ENCODE results near the gene KLHL35.
A peak's percentile ranks its signal among the peaks of the same experiment; 100 is the strongest.
"Not testable (repeated sequence)": the region's sequence is repeated elsewhere in the genome, so short reads cannot be mapped to it uniquely, and the experiment has no call there.

Gene KLHL35

DNA sequence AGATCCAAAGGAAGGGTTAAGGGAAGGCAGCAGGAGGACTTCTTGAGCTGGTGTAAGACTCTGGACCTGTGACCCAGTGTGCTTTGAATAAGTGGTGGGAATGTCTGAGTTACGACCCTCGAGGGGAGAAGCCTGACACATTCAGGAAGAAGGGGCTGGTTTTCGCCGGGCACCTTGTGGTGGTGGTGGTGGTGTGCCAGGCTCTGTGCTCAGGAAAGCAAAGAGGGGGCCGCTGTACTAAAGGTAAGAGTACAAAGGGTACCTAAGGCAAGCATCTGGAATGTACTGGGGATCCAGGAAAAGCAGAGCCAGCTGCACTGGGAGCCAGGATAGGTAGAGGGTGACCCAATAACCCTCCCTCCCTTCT, 6.3 kb downstream of the KLHL35 start:
- H3K4me3 ChIP-seq (ENCODE audit: low read depth, low read length), result no peak overlapping the region

GRCh38 chr11:75425422-75425821, 7.6 kb downstream of the KLHL35 start:
- H3K4me3 ChIP-seq (ENCODE audit: low read depth, low read length), result no peak overlapping the region

DNA sequence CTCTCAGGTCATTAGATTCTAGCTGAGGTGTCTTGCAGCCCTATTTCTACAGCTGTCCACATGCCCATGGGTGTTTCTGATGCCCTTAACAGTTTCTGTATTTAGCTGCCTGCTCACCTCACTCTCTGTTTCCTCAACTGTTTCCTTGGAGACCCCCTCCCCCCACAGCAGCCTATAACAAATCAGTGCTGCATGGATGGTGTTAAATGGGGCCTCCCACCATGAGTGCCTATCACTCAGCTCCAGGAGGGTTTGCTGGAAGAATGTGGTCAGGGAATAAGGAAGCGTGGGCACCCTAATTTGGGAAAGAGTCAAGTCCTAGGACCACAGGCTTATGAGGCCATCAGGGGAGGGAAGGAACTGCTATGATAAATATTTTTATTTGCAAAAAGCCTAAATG, 8.6 kb downstream of the KLHL35 start:
- no peak overlapping the region for H3K4me3 ChIP-seq (ENCODE audit: low read depth, low read length)

- H3K4me3 ChIP-seq (ENCODE audit: low read depth, low read length), result no peak overlapping the region
Measured at GRCh38 chr11:75423721-75424120, 9.3 kb downstream of the KLHL35 start.

DNA sequence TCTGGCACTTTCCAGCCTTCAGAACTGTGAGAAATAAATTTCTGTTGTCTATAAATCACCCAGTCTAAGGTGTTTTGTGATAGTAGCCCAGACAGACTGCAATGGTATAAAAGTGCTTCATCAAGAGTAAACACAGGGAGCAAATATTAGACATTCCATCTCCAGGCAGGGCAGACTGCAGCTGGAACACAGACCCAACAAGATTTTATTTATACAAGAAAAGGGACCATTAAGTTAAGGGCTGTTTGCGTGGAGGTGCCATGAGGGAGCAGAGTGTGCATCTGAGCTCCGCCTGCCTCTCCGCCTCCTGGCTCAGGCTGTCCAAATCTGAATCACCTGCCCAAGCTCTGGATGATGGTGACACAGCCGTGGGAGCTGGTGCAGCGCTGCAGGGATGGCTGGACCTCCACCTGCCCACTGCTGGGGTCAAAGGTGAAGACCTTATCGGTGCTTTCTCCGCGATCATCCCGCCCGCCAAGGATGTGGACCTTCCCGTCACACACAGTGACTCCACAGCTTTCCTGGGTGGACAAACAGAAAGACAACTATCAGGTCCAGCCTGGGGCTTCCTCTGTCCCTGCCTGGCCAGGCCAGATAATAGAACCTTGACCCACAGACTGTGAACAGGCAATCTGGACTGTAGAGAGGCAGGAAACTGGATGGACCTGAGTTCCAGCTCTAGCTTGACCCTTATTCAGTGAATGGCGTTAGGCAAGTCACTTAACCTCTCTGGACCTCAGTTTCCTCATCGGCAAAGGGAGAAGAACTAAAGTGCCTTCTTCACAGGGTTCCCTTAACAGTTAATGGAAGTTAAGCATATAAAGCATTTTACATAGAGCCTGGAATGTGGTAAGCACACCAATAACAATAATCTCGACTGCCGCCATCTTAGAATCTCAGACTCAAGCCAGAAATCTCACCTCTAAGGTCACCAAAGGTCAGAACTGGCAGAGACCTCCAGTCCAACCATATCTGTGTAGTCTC, 10.5 kb downstream of the KLHL35 start:
- H3K4me3 ChIP-seq (ENCODE audit: low read depth, low read length), result no peak overlapping the region

DNA sequence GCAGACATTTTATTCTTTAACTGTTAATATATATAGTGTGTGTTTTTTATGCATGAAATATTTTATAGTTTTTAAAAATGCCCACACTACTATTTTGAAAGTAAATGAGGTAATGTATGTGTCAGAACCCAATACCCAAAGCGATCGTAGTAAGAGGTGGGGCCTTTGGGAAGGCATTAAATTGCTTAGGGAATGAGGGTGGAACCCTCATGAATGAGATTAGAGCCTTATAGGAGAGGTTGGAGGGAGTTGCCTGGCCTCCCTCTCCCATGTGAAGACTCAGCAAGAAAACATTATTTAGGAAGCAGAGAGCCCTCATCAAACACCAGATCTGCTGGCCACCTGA, 11.1 kb downstream of the KLHL35 start:
- no peak overlapping the region for H3K4me3 ChIP-seq (ENCODE audit: low read depth, low read length)

GRCh38 chr11:75421035-75421602, 11.9 kb downstream of the KLHL35 start:
- no peak overlapping the region for H3K4me3 ChIP-seq (ENCODE audit: low read depth, low read length)

DNA sequence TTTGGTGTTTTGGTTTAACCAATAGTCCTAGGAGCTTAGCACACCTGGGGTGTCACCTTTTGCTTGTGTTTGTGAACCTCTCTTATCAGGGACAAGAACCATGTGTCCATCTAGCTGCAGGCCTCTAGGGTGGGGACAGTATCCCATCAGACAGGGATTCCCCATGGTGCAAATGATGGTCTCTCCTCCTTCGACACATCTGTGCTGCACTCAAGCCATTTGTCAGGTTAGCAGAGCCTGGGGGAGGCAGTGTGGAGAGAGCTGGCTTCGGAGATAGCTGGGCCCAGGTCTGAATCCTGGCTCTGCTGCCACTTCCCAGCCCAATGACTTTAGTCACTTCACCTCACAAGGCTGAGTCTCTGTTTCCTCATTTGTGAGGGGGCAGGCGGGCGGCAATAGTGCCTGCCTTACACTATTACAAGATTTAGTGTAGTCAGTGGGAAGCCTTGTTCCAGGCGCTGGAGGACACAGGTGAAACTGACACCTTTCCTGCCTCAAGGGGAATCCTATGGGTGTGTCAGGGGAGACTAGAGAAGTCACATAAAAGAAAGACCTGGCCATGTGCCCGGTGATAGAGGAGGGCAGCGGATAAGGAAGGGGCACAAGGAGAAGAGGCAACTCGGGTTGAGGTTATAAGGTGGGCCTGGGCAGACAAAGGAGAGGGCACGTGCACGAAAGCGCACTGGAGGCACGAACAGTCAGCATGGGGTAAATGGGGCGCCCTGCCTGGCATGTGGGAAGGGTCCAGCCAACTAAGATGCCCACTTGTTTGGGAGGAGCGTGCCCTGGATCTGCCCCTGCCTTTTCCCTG, 12.6 kb downstream of the KLHL35 start:
- no peak overlapping the region for H3K4me3 ChIP-seq (ENCODE audit: low read depth, low read length)

- no peak overlapping the region for H3K4me3 ChIP-seq (ENCODE audit: low read depth, low read length)
Measured at GRCh38 chr11:75413864-75414263, 19.1 kb downstream of the KLHL35 start.

GRCh38 chr11:75413146-75413545, 19.9 kb downstream of the KLHL35 start:
- H3K4me3 ChIP-seq (ENCODE audit: low read depth, low read length), result not testable (repeated sequence)

DNA sequence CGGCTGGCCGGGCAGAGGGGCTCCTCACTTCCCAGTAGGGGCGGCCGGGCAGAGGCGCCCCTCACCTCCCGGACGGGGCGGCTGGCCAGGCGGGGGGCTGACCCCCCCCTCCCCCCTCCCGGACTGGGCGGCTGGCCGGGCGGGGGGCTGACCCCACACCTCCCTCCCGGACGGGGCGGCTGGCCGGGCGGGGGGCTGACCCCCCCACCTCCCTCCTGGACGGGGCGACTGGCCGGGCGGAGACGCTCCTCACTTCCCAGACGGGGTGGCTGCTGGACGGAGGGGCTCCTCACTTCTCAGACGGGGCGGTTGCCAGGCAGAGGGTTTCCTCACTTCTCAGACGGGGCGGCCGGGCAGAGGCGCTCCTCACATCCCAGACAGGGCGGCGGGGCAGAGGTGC, 23.0 kb downstream of the KLHL35 start:
- not testable (repeated sequence) for H3K4me3 ChIP-seq (ENCODE audit: low read depth, low read length)

DNA sequence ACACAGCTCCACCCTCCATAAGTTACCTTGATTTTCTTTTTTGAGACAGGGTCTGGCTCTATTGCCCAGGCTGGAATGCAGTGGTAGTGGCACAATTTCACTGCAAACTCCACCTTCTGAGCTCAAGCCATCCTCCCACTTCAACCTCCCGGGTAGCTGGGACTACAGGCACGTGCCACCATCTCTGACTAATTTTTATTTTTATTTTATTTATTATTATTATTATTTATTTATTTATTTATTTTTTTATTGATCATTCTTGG, 24.1 kb downstream of the KLHL35 start:
- no peak overlapping the region for H3K4me3 ChIP-seq (ENCODE audit: low read depth, low read length)

DNA sequence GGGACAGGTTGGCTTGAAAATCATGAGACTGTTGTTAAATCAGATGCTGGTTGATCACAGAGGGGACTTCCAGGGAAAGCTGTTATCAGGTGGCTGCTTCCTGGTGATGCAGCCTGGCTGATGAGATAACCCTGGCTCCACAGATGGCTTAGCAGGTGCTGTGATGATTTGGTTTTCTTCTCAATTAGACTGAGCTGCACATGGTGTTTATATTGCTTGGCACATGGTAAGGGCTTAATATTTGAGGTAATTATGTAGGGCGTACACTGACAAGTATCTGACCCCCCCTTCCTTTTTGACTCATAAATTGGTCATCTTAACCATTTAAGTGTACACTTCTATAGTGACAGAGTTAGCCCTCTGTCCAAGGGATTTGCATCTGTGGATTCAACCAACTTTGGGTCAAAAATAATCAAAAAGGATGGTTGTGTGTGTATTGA, 26.6 kb downstream of the KLHL35 start:
- H3K4me3 ChIP-seq (ENCODE audit: low read depth, low read length), result no peak overlapping the region

- H3K4me3 ChIP-seq (ENCODE audit: low read depth, low read length), result no peak overlapping the region
Measured at GRCh38 chr11:75403983-75404658, 28.9 kb downstream of the KLHL35 start.

DNA sequence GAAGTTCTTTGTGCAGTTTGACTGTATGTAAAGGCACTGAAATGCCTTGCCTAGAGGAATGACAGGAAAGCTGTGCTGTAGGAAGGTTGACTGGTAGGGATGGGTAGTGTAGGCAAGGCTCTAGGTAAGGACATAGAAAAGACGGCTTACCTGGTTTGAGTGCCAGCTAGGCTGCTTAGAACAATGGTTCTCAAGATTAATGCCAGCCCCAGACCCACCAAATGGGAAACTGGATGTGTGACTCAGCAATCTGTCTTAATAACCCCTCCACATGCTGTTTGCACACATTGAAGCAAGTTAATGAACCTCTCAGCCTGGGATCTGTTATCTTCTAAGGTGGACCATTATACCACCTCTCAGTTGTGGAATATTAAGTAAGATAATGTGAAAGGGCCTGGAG, 30.0 kb downstream of the KLHL35 start:
- no peak overlapping the region for H3K4me3 ChIP-seq (ENCODE audit: low read depth, low read length)

GRCh38 chr11:75402002-75402773, 30.8 kb downstream of the KLHL35 start:
- H3K4me3 ChIP-seq (ENCODE audit: low read depth, low read length), result peak overlapping the region; percentile 13

DNA sequence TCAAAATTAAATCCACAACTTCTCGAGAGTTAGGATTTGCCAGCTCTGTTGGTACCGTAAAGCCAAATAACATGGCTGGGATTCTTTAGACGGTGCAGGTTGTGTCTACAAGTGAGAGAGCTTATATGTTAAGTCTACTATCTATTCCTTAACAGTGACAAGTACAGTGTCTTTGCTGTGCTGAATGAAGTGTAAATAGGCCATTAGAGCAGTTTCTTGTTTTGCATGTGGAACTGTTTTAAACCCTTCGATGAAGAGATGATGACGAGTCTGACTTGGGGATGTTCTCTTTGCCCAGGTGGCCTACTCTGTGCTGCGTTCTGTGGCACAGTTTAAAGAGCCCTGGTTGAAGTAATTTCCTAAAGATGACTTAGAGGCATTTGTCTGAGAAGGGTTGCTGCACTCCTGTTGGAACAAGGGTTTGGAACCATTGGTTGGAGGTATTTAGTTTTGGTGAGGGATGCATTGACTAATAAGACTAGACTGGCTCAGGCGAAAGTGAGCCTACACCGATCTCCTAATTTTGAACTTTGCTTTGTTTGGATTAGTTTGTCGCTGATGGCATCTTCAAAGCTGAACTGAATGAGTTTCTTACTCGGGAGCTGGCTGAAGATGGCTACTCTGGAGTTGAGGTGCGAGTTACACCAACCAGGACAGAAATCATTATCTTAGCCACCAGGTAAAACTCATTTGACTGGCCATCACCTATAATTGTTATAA, 32.7 kb downstream of the KLHL35 start:
- H3K4me3 ChIP-seq (ENCODE audit: low read depth, low read length), result peak overlapping the region; percentile 85

GRCh38 chr11:75399344-75400145, 33.5 kb downstream of the KLHL35 start, which contains the start of gene RPS3:
Gene RPS3 (plus strand): TSS chr11:75399518. CDS start chr11:75399548, 30 bp downstream.
- H3K4me3 ChIP-seq (ENCODE audit: low read depth, low read length), result peak within 1 kb of the TSS; percentile 85

GRCh38 chr11:75398906-75399305, 34.1 kb downstream of the KLHL35 start:
- peak overlapping the region; percentile 8 for H3K4me3 ChIP-seq (ENCODE audit: low read depth, low read length)

Measured in iPS-11a (cell line).